Tibial nerve (tissue), 3 donors: ENCODE data around the gene KANK2.
"Not testable (repeated sequence)": the region's sequence is repeated elsewhere in the genome, so short reads cannot be mapped to it uniquely, and the experiment has no call there.

Experiments used
- CTCF ChIP-seq, 5 experiments: fragments of 200-600 bp in 3 of 5; fragments of 450-650 bp in 2 of 5; sonication (generic) in 3 of 5; IDR thresholded peaks; one replicate each; pipeline ENCODE4 v1.5.1; 2016 to 2019; ENCODE audit warnings: antibody characterized with exemption in 5 of 5, mild to moderate bottlenecking in 3 of 5, moderate library complexity in 2 of 5
- POLR2A ChIP-seq, 2 donors: fragments of 450-650 bp; IDR thresholded peaks; one replicate each; pipeline ENCODE4 v1.6.1; 2017; ENCODE audit warnings: antibody characterized with exemption in 2 of 2, mild to moderate bottlenecking in 2 of 2, moderate library complexity in 2 of 2

DNA sequence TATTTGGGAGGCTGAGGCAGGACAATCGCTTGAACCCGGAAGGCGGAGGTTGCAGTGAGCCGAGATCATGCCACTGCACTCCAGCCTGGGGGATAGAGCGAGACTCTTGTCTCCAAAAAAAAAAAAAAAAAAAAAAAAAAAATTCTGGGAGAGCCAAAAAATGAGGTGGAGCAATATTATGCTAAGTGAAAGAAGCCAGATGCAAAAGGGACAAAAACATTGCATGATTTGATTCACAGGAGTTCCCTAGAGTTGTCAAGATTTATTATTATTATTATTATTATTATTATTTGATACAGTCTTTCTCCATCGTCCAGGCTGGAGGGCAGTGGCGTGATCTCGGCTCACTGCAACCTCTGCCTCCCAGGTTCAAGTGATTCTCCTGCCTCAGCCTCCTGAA lies 16.4 kb downstream of the KANK2 start:
- not testable (repeated sequence) for TF ChIP-seq CTCF, POLR2A (IDR thresholded peaks at IDR 0.05)
